Measurements from ENCODE around the gene SGMS2.

- TF ChIP-seq ZSCAN29 (IDR thresholded peaks at IDR 0.05), result no peak
- TF ChIP-seq, protein P1, sequence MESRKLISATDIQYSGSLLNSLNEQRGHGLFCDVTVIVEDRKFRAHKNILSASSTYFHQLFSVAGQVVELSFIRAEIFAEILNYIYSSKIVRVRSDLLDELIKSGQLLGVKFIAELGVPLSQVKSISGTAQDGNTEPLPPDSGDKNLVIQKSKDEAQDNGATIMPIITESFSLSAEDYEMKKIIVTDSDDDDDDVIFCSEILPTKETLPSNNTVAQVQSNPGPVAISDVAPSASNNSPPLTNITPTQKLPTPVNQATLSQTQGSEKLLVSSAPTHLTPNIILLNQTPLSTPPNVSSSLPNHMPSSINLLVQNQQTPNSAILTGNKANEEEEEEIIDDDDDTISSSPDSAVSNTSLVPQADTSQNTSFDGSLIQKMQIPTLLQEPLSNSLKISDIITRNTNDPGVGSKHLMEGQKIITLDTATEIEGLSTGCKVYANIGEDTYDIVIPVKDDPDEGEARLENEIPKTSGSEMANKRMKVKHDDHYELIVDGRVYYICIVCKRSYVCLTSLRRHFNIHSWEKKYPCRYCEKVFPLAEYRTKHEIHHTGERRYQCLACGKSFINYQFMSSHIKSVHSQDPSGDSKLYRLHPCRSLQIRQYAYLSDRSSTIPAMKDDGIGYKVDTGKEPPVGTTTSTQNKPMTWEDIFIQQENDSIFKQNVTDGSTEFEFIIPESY (IDR thresholded peaks at IDR 0.05), result no peak
- no peak for TF ChIP-seq DPF2 (IDR thresholded peaks at IDR 0.05)
- TF ChIP-seq, protein P2, sequence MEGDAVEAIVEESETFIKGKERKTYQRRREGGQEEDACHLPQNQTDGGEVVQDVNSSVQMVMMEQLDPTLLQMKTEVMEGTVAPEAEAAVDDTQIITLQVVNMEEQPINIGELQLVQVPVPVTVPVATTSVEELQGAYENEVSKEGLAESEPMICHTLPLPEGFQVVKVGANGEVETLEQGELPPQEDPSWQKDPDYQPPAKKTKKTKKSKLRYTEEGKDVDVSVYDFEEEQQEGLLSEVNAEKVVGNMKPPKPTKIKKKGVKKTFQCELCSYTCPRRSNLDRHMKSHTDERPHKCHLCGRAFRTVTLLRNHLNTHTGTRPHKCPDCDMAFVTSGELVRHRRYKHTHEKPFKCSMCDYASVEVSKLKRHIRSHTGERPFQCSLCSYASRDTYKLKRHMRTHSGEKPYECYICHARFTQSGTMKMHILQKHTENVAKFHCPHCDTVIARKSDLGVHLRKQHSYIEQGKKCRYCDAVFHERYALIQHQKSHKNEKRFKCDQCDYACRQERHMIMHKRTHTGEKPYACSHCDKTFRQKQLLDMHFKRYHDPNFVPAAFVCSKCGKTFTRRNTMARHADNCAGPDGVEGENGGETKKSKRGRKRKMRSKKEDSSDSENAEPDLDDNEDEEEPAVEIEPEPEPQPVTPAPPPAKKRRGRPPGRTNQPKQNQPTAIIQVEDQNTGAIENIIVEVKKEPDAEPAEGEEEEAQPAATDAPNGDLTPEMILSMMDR (IDR thresholded peaks at IDR 0.05 in 2 of 3, conservative IDR thresholded peaks at IDR 0.05 in 1 of 3; ENCODE audit: control insufficient read depth in 2 of 3, extremely low read depth in 1 of 3, insufficient read depth in 1 of 3, low read depth in 3 of 3, low read length in 3 of 3), result no peak
- no peak for TF ChIP-seq POLR2A (IDR thresholded peaks at IDR 0.05; ENCODE audit: low read depth, low read length)
- no peak for TF ChIP-seq ETV6 (conservative IDR thresholded peaks at IDR 0.05 in 1 of 2, IDR thresholded peaks at IDR 0.05 in 1 of 2; ENCODE audit: borderline replicate concordance in 1 of 2, low read depth in 1 of 2)
- no peak for TF ChIP-seq MEF2A (IDR thresholded peaks at IDR 0.05; ENCODE audit: insufficient read depth, low read depth, low read length)
- no peak for TF ChIP-seq GATAD2B (conservative IDR thresholded peaks at IDR 0.05; ENCODE audit: low read depth)
- TF ChIP-seq ZNF687 (IDR thresholded peaks at IDR 0.05), result no peak
- no peak for TF ChIP-seq ELK1 (IDR thresholded peaks at IDR 0.05; ENCODE audit: low read depth, low read length)
- TF ChIP-seq GABPA (IDR thresholded peaks at IDR 0.05; ENCODE audit: low read depth), result no peak
Measured at GRCh38 chr4:107778784-107779530, 45.8 kb upstream of the SGMS2 start.
